Measurements from ENCODE around the gene AP1G1. TPM values are rescaled to one million over a fixed set of nuclear protein-coding genes. Genes with fewer than 3 reads are reported as not detected.

AP1G1 gene
- total RNA-seq (ENCODE audit: low replicate concordance), result 90.5 and 115 TPM in 2 replicates
- long read RNA-seq, full-length matches to known transcripts, result 25 of 69 reads
- long read RNA-seq, partial matches to known transcripts, result 16 of 69 reads
- long read RNA-seq, other reads (novel, unspliced or antisense), result 28 of 69 reads

- no peak for TF ChIP-seq CTCF (conservative IDR thresholded peaks at IDR 0.05)
- DNase-seq (ENCODE audit: extremely low spot score, unreplicated experiment), result peak; percentile 89
- peak within 1 kb of the TSS; percentile 96 for H3K4me3 Mint-ChIP-seq
- peaks cover 9% of the 10 kb centered on the region for H3K4me1 Mint-ChIP-seq (ENCODE audit: unreplicated experiment)
- no peaks in the 10 kb centered on the region for H3K27me3 Mint-ChIP-seq
- no peaks in the 10 kb centered on the region for H3K9me3 Mint-ChIP-seq
- H3K27ac Mint-ChIP-seq, result peak within 1 kb of the TSS; percentile 98
- H3K36me3 Mint-ChIP-seq, result peaks cover 7% of the 10 kb centered on the region
Measured at GRCh38 chr16:71808593-71809459, at the start of gene AP1G1. TSS of gene AP1G1 (minus strand) at chr16:71808834. CDS start at chr16:71789479, 19,355 bp downstream.

- Mint-ChIP-seq H3K36me3 (peaks cover 15% of the 10 kb centered on the region), H3K4me1 (ENCODE audit: unreplicated experiment) (no peaks in the 10 kb centered on the region), H3K9me3 (no peaks in the 10 kb centered on the region), H3K27ac (peak overlapping the region; percentile 29), H3K27me3 (no peaks in the 10 kb centered on the region), H3K4me3 (no peak overlapping the region)
- no peak for DNase-seq (ENCODE audit: extremely low spot score, unreplicated experiment)
- no peak for TF ChIP-seq CTCF (conservative IDR thresholded peaks at IDR 0.05)
Measured at GRCh38 chr16:71855937-71856662, 47.5 kb upstream of the AP1G1 start.

- H3K27ac Mint-ChIP-seq, result no peak overlapping the region
- no peaks in the 10 kb centered on the region for H3K9me3 Mint-ChIP-seq
- no peak for TF ChIP-seq CTCF (conservative IDR thresholded peaks at IDR 0.05)
- DNase-seq (ENCODE audit: extremely low spot score, unreplicated experiment), result no peak
- H3K4me3 Mint-ChIP-seq, result no peak overlapping the region
- peaks cover 23% of the 10 kb centered on the region for H3K36me3 Mint-ChIP-seq
- H3K27me3 Mint-ChIP-seq, result no peaks in the 10 kb centered on the region
- no peaks in the 10 kb centered on the region for H3K4me1 Mint-ChIP-seq (ENCODE audit: unreplicated experiment)
Measured at GRCh38 chr16:71854369-71854948, 45.8 kb upstream of the AP1G1 start.

- H3K36me3 Mint-ChIP-seq, result peaks cover 21% of the 10 kb centered on the region
- H3K9me3 Mint-ChIP-seq, result no peaks in the 10 kb centered on the region
- H3K27me3 Mint-ChIP-seq, result no peaks in the 10 kb centered on the region
- DNase-seq (ENCODE audit: extremely low spot score, unreplicated experiment), result no peak
- TF ChIP-seq CTCF (conservative IDR thresholded peaks at IDR 0.05), result no peak
- no peak overlapping the region for H3K4me3 Mint-ChIP-seq
- H3K4me1 Mint-ChIP-seq (ENCODE audit: unreplicated experiment), result no peaks in the 10 kb centered on the region
- no peak overlapping the region for H3K27ac Mint-ChIP-seq
Measured at GRCh38 chr16:71853413-71853812, 44.8 kb upstream of the AP1G1 start.

GRCh38 chr16:71852561-71852960 lies 43.9 kb upstream of the AP1G1 start:
- DNase-seq (ENCODE audit: extremely low spot score, unreplicated experiment), result no peak
- Mint-ChIP-seq H3K27ac (no peak overlapping the region), H3K9me3 (no peaks in the 10 kb centered on the region), H3K4me1 (ENCODE audit: unreplicated experiment) (peaks cover 1% of the 10 kb centered on the region), H3K36me3 (peaks cover 26% of the 10 kb centered on the region), H3K4me3 (no peak overlapping the region), H3K27me3 (no peaks in the 10 kb centered on the region)
- TF ChIP-seq CTCF (conservative IDR thresholded peaks at IDR 0.05), result no peak

Data from type B pancreatic cell (in vitro differentiated cells).